Fibroblast of peridontal ligament (primary cell): ENCODE data around the gene TRUB1.
A peak's percentile ranks its signal among the peaks of the same experiment; 100 is the strongest.

Experiments
- DNase-seq: peaks from one replicate; pipeline ENCODE4 v3.0.0-alpha.2; 2010; ENCODE audit errors: extremely low read depth

The TRUB1 gene

GRCh38 chr10:114975091-114975490, 37.1 kb downstream of the TRUB1 start:
- DNase-seq = no peak

- DNase-seq = no peak
Measured at GRCh38 chr10:114982989-114983388, 45.0 kb downstream of the TRUB1 start.

GRCh38 chr10:114987995-114988394, 50.0 kb downstream of the TRUB1 start:
- DNase-seq = peak; percentile 58

- no peak for DNase-seq
Measured at GRCh38 chr10:114990586-114990985, 52.6 kb downstream of the TRUB1 start.

- no peak for DNase-seq
Measured at GRCh38 chr10:114990991-114991390, 53.0 kb downstream of the TRUB1 start.

GRCh38 chr10:114992189-114992775, 54.3 kb downstream of the TRUB1 start:
- DNase-seq = no peak

GRCh38 chr10:114995468-114996247, 57.7 kb downstream of the TRUB1 start:
- peak; percentile 37 for DNase-seq

GRCh38 chr10:114996542-114996941, 58.5 kb downstream of the TRUB1 start:
- peak; percentile 74 for DNase-seq

GRCh38 chr10:114998993-114999392, 61.0 kb downstream of the TRUB1 start:
- DNase-seq = no peak

- DNase-seq = peak; percentile 15
Measured at GRCh38 chr10:115001506-115002381, 63.7 kb downstream of the TRUB1 start.

- DNase-seq = no peak
Measured at GRCh38 chr10:115003396-115003795, 65.4 kb downstream of the TRUB1 start.

GRCh38 chr10:115004236-115004862, 66.4 kb downstream of the TRUB1 start:
- DNase-seq = no peak

GRCh38 chr10:115005771-115006170, 67.8 kb downstream of the TRUB1 start:
- no peak for DNase-seq

- DNase-seq = no peak
Measured at GRCh38 chr10:115018185-115018931, 80.4 kb downstream of the TRUB1 start.

- no peak for DNase-seq
Measured at GRCh38 chr10:115020449-115020848, 82.5 kb downstream of the TRUB1 start.

- DNase-seq = no peak
Measured at GRCh38 chr10:115022733-115023132, 84.7 kb downstream of the TRUB1 start.

GRCh38 chr10:115023715-115024114, 85.7 kb downstream of the TRUB1 start:
- no peak for DNase-seq

GRCh38 chr10:115024371-115024770, 86.4 kb downstream of the TRUB1 start:
- no peak for DNase-seq

- no peak for DNase-seq
Measured at GRCh38 chr10:115026056-115026745, 88.2 kb downstream of the TRUB1 start.

- DNase-seq = no peak
Measured at GRCh38 chr10:115026746-115027140, 88.7 kb downstream of the TRUB1 start.
